Measurements from ENCODE around the gene NR2F6.
"Not testable (repeated sequence)": the region's sequence is repeated elsewhere in the genome, so short reads cannot be mapped to it uniquely, and the experiment has no call there.

The NR2F6 gene

GRCh38 chr19:17192751-17193150, 53.0 kb downstream of the NR2F6 start:
- TF ChIP-seq EZH2phosphoT487 (IDR thresholded peaks at IDR 0.05; ENCODE audit: borderline replicate concordance, low read length): no peak
- TF ChIP-seq CTCF (IDR thresholded peaks at IDR 0.05; ENCODE audit: low read depth, low read length, poor library complexity, severe bottlenecking): no peak
- H3K4me1 ChIP-seq (ENCODE audit: control insufficient read depth, low read length): peaks cover 55% of the 10 kb centered on the region
- peak overlapping the region; percentile 96 for H3K27ac ChIP-seq (ENCODE audit: low read depth, low read length)
- H3K9me3 ChIP-seq (ENCODE audit: control insufficient read depth, insufficient read depth, low read length): no peaks in the 10 kb centered on the region
- H4K20me1 ChIP-seq (ENCODE audit: control insufficient read depth, insufficient read depth, low read depth, low read length): no peaks in the 10 kb centered on the region
- peaks cover 12% of the 10 kb centered on the region for H3F3A ChIP-seq (ENCODE audit: control insufficient read depth, insufficient read depth)
- H3K9me2 ChIP-seq (replicated peaks; ENCODE audit: control insufficient read depth, low read length): no peaks in the 10 kb centered on the region
- 0 out of 2 replicates have a peak overlapping the region, but pooled peaks have one; percentile 31 for H3K4me2 ChIP-seq (ENCODE audit: low read length)
- H3K36me3 ChIP-seq (ENCODE audit: control insufficient read depth, low read length): peaks cover 74% of the 10 kb centered on the region
- H3K27me3 ChIP-seq (ENCODE audit: control insufficient read depth, low read length): no peaks in the 10 kb centered on the region
- H3K79me2 ChIP-seq (ENCODE audit: control insufficient read depth, low read length): no peaks in the 10 kb centered on the region
- no peak overlapping the region for H3K4me3 ChIP-seq (ENCODE audit: low read length)

- Histone ChIP-seq H3K36me3 (ENCODE audit: control insufficient read depth, low read length) (peaks cover 73% of the 10 kb centered on the region), H3K27ac (ENCODE audit: low read depth, low read length) (peak overlapping the region; percentile 96), H3K4me3 (ENCODE audit: low read length) (peak overlapping the region; percentile 35), H3K4me2 (ENCODE audit: low read length) (peak overlapping the region; percentile 58), H3F3A (ENCODE audit: control insufficient read depth, insufficient read depth) (peaks cover 12% of the 10 kb centered on the region), H3K4me1 (ENCODE audit: control insufficient read depth, low read length) (peaks cover 60% of the 10 kb centered on the region)
- not testable (repeated sequence) for H3K9me3 ChIP-seq (ENCODE audit: control insufficient read depth, insufficient read depth, low read length); H3K79me2 ChIP-seq (ENCODE audit: control insufficient read depth, low read length); H4K20me1 ChIP-seq (ENCODE audit: control insufficient read depth, insufficient read depth, low read depth, low read length); H3K27me3 ChIP-seq (ENCODE audit: control insufficient read depth, low read length); H3K9me2 ChIP-seq (replicated peaks; ENCODE audit: control insufficient read depth, low read length)
Measured at GRCh38 chr19:17191736-17192135, 54.0 kb downstream of the NR2F6 start.

GRCh38 chr19:17185590-17185989, 60.1 kb downstream of the NR2F6 start:
- peaks cover 88% of the 10 kb centered on the region for H3K4me1 ChIP-seq (ENCODE audit: control insufficient read depth, low read length)
- no peak for TF ChIP-seq CTCF (IDR thresholded peaks at IDR 0.05; ENCODE audit: low read depth, low read length, poor library complexity, severe bottlenecking)
- no peak for TF ChIP-seq EZH2phosphoT487 (IDR thresholded peaks at IDR 0.05; ENCODE audit: borderline replicate concordance, low read length)
- no peaks in the 10 kb centered on the region for H3K79me2 ChIP-seq (ENCODE audit: control insufficient read depth, low read length)
- no peaks in the 10 kb centered on the region for H3K9me3 ChIP-seq (ENCODE audit: control insufficient read depth, insufficient read depth, low read length)
- no peak overlapping the region for H3K4me2 ChIP-seq (ENCODE audit: low read length)
- no peaks in the 10 kb centered on the region for H3K27me3 ChIP-seq (ENCODE audit: control insufficient read depth, low read length)
- no peaks in the 10 kb centered on the region for H3K9me2 ChIP-seq (replicated peaks; ENCODE audit: control insufficient read depth, low read length)
- H3K4me3 ChIP-seq (ENCODE audit: low read length): no peak overlapping the region
- 0 out of 2 replicates have a peak overlapping the region, but pooled peaks have one; percentile 9 for H3K27ac ChIP-seq (ENCODE audit: low read depth, low read length)
- peaks cover 60% of the 10 kb centered on the region for H3K36me3 ChIP-seq (ENCODE audit: control insufficient read depth, low read length)
- peaks cover 26% of the 10 kb centered on the region for H3F3A ChIP-seq (ENCODE audit: control insufficient read depth, insufficient read depth)
- H4K20me1 ChIP-seq (ENCODE audit: control insufficient read depth, insufficient read depth, low read depth, low read length): no peaks in the 10 kb centered on the region

- no peaks in the 10 kb centered on the region for H3K27me3 ChIP-seq (ENCODE audit: control insufficient read depth, low read length)
- H3F3A ChIP-seq (ENCODE audit: control insufficient read depth, insufficient read depth): peaks cover 26% of the 10 kb centered on the region
- peaks cover 53% of the 10 kb centered on the region for H3K36me3 ChIP-seq (ENCODE audit: control insufficient read depth, low read length)
- H4K20me1 ChIP-seq (ENCODE audit: control insufficient read depth, insufficient read depth, low read depth, low read length): no peaks in the 10 kb centered on the region
- H3K9me2 ChIP-seq (replicated peaks; ENCODE audit: control insufficient read depth, low read length): no peaks in the 10 kb centered on the region
- peak overlapping the region; percentile 69 for H3K4me3 ChIP-seq (ENCODE audit: low read length)
- H3K27ac ChIP-seq (ENCODE audit: low read depth, low read length): peak overlapping the region; percentile 98
- H3K4me1 ChIP-seq (ENCODE audit: control insufficient read depth, low read length): peaks cover 80% of the 10 kb centered on the region
- H3K79me2 ChIP-seq (ENCODE audit: control insufficient read depth, low read length): no peaks in the 10 kb centered on the region
- H3K9me3 ChIP-seq (ENCODE audit: control insufficient read depth, insufficient read depth, low read length): no peaks in the 10 kb centered on the region
- H3K4me2 ChIP-seq (ENCODE audit: low read length): peak overlapping the region; percentile 95
- TF ChIP-seq CTCF (IDR thresholded peaks at IDR 0.05; ENCODE audit: low read depth, low read length, poor library complexity, severe bottlenecking) (no peak), EZH2phosphoT487 (IDR thresholded peaks at IDR 0.05; ENCODE audit: borderline replicate concordance, low read length) (no peak)
Measured at GRCh38 chr19:17184371-17184841, 61.3 kb downstream of the NR2F6 start.
